ENCODE measurements around the gene THEM5.
A peak's percentile ranks its signal among the peaks of the same experiment; 100 is the strongest.

Gene THEM5

GRCh38 chr1:151864411-151864810, 10.9 kb upstream of the THEM5 start:
- DNase-seq (ENCODE audit: low read depth): no peak
- TF ChIP-seq, protein P1, sequence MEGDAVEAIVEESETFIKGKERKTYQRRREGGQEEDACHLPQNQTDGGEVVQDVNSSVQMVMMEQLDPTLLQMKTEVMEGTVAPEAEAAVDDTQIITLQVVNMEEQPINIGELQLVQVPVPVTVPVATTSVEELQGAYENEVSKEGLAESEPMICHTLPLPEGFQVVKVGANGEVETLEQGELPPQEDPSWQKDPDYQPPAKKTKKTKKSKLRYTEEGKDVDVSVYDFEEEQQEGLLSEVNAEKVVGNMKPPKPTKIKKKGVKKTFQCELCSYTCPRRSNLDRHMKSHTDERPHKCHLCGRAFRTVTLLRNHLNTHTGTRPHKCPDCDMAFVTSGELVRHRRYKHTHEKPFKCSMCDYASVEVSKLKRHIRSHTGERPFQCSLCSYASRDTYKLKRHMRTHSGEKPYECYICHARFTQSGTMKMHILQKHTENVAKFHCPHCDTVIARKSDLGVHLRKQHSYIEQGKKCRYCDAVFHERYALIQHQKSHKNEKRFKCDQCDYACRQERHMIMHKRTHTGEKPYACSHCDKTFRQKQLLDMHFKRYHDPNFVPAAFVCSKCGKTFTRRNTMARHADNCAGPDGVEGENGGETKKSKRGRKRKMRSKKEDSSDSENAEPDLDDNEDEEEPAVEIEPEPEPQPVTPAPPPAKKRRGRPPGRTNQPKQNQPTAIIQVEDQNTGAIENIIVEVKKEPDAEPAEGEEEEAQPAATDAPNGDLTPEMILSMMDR (IDR thresholded peaks at IDR 0.05; ENCODE audit: insufficient read depth, low read depth, low read length, missing control alignments): no peak
- H3K4me3 ChIP-seq (ENCODE audit: low read length): no peak overlapping the region

DNA sequence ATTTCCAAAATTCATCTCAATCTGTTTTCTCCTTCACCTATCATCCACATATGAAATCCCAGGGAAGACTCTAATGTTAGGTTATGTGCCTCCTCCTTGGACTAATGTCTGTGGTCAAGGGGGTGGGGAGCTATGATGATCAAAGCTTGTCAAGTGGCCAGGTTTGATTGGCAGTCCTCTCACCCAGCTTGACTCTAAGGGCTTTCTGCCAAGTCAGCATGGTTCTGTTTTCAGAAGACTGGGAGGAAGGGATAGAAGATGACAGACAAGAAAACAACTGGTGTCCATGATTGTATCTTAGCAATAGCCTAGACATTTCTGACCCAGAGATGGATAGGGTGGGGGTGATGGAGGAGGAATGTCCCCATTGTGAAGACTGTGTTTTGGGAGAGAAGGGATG, 9.1 kb upstream of the THEM5 start:
- TF ChIP-seq, protein P1 (IDR thresholded peaks at IDR 0.05; ENCODE audit: insufficient read depth, low read depth, low read length, missing control alignments): no peak
- DNase-seq (ENCODE audit: low read depth): no peak
- no peak overlapping the region for H3K4me3 ChIP-seq (ENCODE audit: low read length)

DNA sequence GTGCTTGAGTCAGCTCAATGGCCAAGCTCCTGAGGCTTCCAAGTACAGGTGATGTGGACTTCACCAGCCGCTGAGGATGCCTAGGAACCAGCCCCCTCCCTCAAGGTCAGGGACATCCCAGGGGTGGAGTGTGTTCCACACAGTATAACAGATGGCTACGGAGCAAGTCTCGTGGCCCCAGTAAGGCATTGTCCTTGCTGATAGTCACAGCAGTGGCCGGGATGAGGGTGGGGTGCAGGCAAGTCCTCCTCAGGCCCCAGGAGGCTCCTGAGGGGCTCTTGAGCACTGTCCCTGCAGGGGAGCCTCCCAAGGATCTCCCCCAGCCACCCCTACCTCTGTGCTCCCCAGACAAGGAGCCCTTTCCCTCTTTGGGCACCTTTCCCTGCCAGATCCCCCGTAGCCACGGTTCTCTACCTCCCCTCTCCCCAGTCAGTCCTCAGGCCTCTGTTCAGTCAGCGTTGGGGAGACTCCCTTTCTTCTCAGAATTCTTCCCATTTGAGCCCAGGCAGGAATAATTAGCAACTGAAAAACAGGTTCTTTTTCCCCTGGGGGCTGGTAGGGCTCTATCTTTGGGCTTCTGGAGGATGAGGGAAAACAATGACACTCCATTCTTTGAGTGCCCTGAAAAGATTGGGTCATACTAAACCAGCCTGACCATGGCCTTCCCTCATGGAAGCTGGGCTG, 7.1 kb upstream of the THEM5 start:
- DNase-seq (ENCODE audit: low read depth): peak; percentile 44
- H3K4me3 ChIP-seq (ENCODE audit: low read length): no peak overlapping the region
- TF ChIP-seq, protein P1 (IDR thresholded peaks at IDR 0.05; ENCODE audit: insufficient read depth, low read depth, low read length, missing control alignments): no peak

DNA sequence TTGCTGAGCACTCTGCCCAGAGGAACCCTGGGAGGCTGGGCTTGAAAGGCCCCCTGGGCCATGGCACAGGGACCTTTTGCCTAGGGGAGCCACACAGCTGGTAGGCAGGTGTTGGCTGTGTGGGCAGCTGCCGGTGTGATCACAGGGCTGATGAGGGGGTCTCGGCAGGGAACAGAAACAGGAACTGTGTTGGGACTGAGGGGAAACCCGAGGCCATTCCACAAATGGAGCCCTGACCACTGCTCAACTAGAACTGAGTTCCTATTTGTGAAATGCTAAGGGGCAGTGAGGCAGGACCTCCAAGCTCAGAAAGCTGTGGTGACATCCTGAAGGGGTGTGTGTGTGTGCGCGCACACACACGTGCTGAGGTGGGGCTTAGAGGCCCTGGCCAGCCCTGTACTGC, 6.4 kb upstream of the THEM5 start:
- DNase-seq (ENCODE audit: low read depth): no peak
- TF ChIP-seq, protein P1 (IDR thresholded peaks at IDR 0.05; ENCODE audit: insufficient read depth, low read depth, low read length, missing control alignments): no peak
- no peak overlapping the region for H3K4me3 ChIP-seq (ENCODE audit: low read length)

DNA sequence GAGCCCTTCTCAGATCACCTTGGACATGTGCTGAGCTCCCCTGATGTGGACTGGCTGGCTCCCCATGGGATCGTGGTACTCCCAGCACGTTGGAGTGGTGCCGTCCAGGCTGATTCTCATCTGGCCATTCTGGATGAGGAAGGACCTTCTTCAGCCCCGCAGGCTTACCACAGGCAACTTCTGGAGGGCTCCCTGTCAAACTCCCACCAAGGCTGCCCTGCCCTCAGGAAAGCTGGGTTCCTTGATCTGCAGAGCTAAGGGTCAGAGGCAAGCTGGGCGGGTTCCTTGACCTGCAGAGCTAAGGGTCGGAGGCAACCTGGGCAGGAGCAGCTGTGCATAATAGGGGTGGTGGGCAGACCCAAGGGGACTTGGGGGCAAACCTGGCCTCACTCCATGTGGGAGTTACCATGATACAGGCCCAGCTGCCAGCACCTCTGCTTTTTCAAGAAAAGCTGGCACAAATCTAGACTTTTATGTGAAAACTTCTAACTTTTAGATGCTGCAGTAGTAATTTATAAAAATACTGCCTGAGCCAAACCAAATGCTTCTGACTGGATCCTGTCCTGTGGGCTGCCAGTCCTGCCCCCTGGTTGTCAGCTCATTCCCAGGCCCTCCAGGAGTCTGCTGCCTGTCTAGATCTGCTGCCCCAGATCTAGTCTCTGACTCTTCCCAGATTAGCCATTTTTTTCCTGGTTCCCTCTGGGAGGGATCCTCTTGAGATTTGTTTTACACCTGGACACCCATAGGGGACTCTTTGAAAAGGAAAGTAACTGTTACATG, 5.6 kb upstream of the THEM5 start:
- TF ChIP-seq, protein P1 (IDR thresholded peaks at IDR 0.05; ENCODE audit: insufficient read depth, low read depth, low read length, missing control alignments): no peak
- no peak overlapping the region for H3K4me3 ChIP-seq (ENCODE audit: low read length)
- DNase-seq (ENCODE audit: low read depth): peak; percentile 38

DNA sequence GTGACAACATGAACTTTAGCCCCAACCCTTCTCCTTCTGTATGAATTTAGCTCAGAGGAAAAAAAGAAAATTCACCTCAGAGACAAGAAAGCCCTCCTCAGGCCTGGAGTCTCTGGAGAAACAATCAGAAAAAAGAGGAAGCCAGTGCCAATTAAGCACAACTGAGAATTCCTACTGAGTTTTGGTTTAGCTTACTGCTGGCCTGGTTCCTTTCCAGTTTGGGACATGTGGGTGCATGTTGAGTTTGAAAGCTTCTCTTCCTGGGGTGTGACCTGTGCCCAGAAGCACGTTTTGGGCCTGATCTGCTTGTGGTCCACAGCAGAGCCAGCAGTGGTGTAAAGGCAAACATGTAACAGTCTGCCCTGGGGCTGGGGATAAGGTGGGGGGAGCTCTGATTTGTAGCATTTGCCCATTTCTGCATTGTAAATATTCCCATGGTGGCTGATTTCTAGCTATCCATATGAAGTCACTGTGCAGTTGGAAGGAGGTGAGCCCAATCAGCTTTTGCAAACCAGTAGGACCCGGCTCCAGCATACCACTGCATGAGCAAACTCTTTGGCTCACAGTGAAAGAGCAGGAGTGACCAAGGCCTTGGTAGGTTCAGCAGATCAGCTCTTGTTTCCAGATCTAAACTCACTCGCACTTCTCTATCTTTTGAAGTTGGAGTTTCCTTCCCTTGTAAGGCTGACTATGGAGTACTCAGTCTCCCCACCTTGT, 4.7 kb upstream of the THEM5 start:
- DNase-seq (ENCODE audit: low read depth): peak; percentile 66
- TF ChIP-seq, protein P1 (IDR thresholded peaks at IDR 0.05; ENCODE audit: insufficient read depth, low read depth, low read length, missing control alignments): no peak
- H3K4me3 ChIP-seq (ENCODE audit: low read length): no peak overlapping the region

All from epithelial cell of esophagus (primary cell).